Body of pancreas (tissue), 4 donors: ENCODE data around the gene FAIM. TPM values are rescaled to one million over a fixed set of nuclear protein-coding genes. Genes with fewer than 3 reads are reported as not detected.
"Not testable (repeated sequence)": the region's sequence is repeated elsewhere in the genome, so short reads cannot be mapped to it uniquely, and the experiment has no call there.

ENCODE experiments used
- ATAC-seq: fragments of 150-250 bp; one replicate; pipeline ENCODE4 v1.9.1; 2016
- DNase-seq, 4 donors: peaks; one replicate each; pipeline ENCODE4 v3.0.0-alpha.2; 2019
- H3K27ac ChIP-seq, 4 donors: fragments of 200-600 bp; sonication (generic); 1 replicate in 3 of 4; 2 replicates in 1 of 4; pipeline versions ENCODE4 v1.5.1 to v1.6.1; 2016 to 2019; ENCODE audit warnings: mild to moderate bottlenecking in 1 of 4, mixed read lengths in 1 of 4, moderate library complexity in 1 of 4
- H3K27me3 ChIP-seq, 2 donors: fragments of 200-600 bp; sonication (generic); one replicate each; pipeline ENCODE4 v1.6.0; 2016; ENCODE audit warnings: mild to moderate bottlenecking in 1 of 2
- H3K36me3 ChIP-seq, 2 donors: fragments of 200-600 bp; sonication (generic); replicated peaks in 1 of 2; 2 replicates each; pipeline ENCODE4 v1.5.1; 2016; ENCODE audit warnings: low read depth in 2 of 2; ENCODE audit not compliant: insufficient read depth in 1 of 2
- H3K4me1 ChIP-seq: fragments of 200-600 bp; sonication (generic); one replicate; pipeline ENCODE4 v1.6.0; 2016
- H3K4me3 ChIP-seq, 2 donors: fragments of 200-600 bp; sonication (generic); 1 replicate in 1 of 2; 2 replicates in 1 of 2; pipeline ENCODE4 v1.5.1; 2016 to 2019
- H3K9me3 ChIP-seq, 3 donors: fragments of 200-600 bp; sonication (generic); 1 replicate in 2 of 3; 2 replicates in 1 of 3; pipeline ENCODE4 v1.5.1; 2016
- POLR2A ChIP-seq, 3 donors: fragments of 450-650 bp; IDR thresholded peaks; one replicate each; pipeline ENCODE4 v1.6.1; 2016; ENCODE audit warnings: antibody characterized with exemption in 3 of 3, mild to moderate bottlenecking in 2 of 3
- WGBS, 2 donors: methylation state at CpG; one replicate each; pipeline ENCODE4 v1.1.5; 2017; 5-methylcytosine and 5-hydroxymethylcytosine counted together
- intact Hi-C: fragments of 100-400 bp; cut with DNase I; formaldehyde crosslinking; loops from one replicate; pipeline ENCODE4 v1.15.1; 2023
- total RNA-seq, 2 donors: library from RNA; depleted of rRNA; stranded (reverse); fragments of >200 nt; gene quantifications; one replicate each; pipeline ENCODE4 v1.1.0, GENCODE V29; 2016
- TF ChIP-seq, protein P1 (sequence below), 7 experiments: fragments of 450-650 bp in 4 of 7; fragments of 200-600 bp in 3 of 7; sonication (generic) in 3 of 7; IDR thresholded peaks; one replicate each; pipeline ENCODE4 v1.5.1; 2016 to 2019; ENCODE audit warnings: antibody characterized with exemption in 7 of 7

The FAIM gene, protein sequence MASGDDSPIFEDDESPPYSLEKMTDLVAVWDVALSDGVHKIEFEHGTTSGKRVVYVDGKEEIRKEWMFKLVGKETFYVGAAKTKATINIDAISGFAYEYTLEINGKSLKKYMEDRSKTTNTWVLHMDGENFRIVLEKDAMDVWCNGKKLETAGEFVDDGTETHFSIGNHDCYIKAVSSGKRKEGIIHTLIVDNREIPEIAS
- 10 to 100 TPM; 29.3 to 34.0 TPM for total RNA-seq

DNA sequence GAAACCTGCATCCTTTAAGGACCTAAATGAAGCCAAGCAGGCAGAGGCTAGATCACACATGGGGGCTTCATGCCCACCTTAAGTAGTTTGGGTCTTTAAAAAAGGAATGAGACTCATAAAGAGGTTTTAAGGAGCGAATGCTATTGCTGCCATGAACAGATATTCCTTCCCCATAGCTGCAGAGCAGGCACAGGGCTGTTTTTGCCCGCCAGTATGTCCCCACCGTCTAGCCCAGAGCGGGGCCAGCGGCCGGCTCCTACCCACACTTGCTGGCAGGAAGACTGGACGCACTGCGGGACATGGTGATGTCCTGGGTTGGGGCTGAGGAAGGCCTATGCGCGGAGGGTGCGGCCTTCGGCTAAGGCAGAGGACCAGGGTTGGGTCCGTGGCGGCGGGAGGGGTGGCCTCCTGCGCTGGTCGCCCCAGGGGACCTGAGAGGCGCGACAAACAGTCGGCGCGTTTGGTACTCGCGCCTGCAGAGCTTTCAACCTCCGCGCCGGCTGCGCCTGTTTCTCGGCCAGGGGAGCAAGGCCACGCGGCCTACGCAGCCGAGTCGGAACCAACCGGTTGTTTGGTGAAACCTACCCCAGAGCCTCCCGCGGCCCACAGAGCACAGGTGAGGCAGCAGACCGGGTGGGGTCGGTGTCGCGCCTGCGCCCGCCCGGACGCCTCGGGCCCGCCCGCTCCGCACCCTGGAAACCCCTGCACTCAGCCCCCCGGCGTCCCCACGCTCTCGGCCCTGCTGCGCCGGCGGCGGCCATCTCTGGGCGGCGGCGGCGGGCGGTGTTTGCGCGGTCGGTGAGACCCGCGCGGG, at the start of gene FAIM:
TSS of gene FAIM (plus strand) at position 450 of the 814 bp plus-strand sequence. CDS start 10,956 bp downstream, outside the sequence.
- 1 to 9% methylated on average over 6 to 66 of the region's 68 CpGs for WGBS, 2 donors
- intact Hi-C loops: no loop called here

DNA sequence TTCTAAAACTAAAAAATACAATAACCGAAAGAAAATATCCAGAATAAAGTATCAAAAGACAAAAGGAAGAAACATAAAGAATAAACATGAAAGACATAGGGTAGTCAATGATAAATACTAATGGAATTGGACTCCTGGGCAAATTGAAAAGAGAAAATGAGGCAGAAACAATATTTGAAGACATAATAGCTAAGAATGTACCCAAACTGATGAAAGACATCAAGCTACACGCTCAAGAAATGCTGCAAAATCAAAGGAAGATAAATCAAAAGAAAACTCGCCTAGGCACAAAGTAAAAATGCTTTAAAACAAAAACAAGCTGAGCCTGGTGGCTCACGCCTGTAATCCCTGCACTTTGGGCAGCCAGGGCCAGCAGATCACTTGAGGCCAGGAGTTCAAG, 49.4 kb upstream of the FAIM start:
- no peak for ATAC-seq
- Histone ChIP-seq H3K9me3 (peaks cover 0 to 25% (median 0%) of the 10 kb centered on the region in 3 donors), H3K4me3 (no peak overlapping the region), H3K27ac (no peak overlapping the region), H3K36me3 (peaks cover 3% of the 10 kb centered on the region in 2 donors), H3K27me3 (no peaks in the 10 kb centered on the region), H3K4me1 (no peaks in the 10 kb centered on the region)
- no peak for DNase-seq
- WGBS, 2 donors: 87 to 98% methylated on average over 4 of the region's 4 CpGs
- intact Hi-C loops: no loop called here
- TF ChIP-seq POLR2A (IDR thresholded peaks at IDR 0.05): no peak
- TF ChIP-seq, protein P1, sequence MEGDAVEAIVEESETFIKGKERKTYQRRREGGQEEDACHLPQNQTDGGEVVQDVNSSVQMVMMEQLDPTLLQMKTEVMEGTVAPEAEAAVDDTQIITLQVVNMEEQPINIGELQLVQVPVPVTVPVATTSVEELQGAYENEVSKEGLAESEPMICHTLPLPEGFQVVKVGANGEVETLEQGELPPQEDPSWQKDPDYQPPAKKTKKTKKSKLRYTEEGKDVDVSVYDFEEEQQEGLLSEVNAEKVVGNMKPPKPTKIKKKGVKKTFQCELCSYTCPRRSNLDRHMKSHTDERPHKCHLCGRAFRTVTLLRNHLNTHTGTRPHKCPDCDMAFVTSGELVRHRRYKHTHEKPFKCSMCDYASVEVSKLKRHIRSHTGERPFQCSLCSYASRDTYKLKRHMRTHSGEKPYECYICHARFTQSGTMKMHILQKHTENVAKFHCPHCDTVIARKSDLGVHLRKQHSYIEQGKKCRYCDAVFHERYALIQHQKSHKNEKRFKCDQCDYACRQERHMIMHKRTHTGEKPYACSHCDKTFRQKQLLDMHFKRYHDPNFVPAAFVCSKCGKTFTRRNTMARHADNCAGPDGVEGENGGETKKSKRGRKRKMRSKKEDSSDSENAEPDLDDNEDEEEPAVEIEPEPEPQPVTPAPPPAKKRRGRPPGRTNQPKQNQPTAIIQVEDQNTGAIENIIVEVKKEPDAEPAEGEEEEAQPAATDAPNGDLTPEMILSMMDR (IDR thresholded peaks at IDR 0.05): no peak

More for the DNA sequence above, at the start of gene FAIM:
- Histone ChIP-seq H3K27me3 (no peaks in the 10 kb centered on the region), H3K4me1 (peaks cover 39% of the 10 kb centered on the region), H3K36me3 (no peaks in the 10 kb centered on the region), H3K4me3 (peak within 1 kb of the TSS; percentile 55 to 70), H3K27ac (peak within 1 kb of the TSS; percentile 96 to 99 (median 97)), H3K9me3 (no peaks in the 10 kb centered on the region)
- peak; percentile 77 for ATAC-seq
- TF ChIP-seq, protein P1 (IDR thresholded peaks at IDR 0.05): no peak
- TF ChIP-seq POLR2A (IDR thresholded peaks at IDR 0.05): peak; percentile 69 to 84 (median 80)
- peak; percentile 78 to 82 (median 80) for DNase-seq

DNA sequence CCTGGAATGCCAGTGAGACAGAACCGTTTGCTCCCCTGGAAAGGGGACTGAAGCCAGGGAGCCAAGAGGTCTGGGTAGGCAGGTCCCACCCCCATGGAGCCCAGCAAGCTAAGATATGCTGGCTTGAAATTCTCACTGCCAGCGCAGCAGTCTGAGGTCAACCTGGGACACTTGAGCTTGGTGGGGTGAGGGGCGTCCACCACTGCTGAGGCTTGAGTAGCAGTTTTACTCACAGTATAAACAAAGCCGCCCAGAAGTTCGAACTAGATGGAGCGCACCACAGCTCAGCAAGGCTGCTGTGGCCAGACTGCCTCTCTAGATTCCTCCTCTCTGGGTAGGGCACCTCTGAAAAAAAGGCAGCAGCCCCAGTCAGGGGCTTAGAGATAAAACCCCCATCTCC, 48.1 kb upstream of the FAIM start:
- Histone ChIP-seq H3K4me3 (no peak overlapping the region), H3K36me3 (peaks cover 3% of the 10 kb centered on the region in 2 donors), H3K9me3 (peaks cover 0 to 25% (median 0%) of the 10 kb centered on the region in 3 donors), H3K27ac (no peak overlapping the region), H3K4me1 (no peaks in the 10 kb centered on the region), H3K27me3 (no peaks in the 10 kb centered on the region)
- ATAC-seq (no peak), DNase-seq (no peak)
- 99 to 100% methylated on average over 1 to 6 of the region's 6 CpGs for WGBS, 2 donors
- TF ChIP-seq, protein P1 (IDR thresholded peaks at IDR 0.05): no peak
- TF ChIP-seq POLR2A (IDR thresholded peaks at IDR 0.05): no peak
- intact Hi-C loops: no loop called here

DNA sequence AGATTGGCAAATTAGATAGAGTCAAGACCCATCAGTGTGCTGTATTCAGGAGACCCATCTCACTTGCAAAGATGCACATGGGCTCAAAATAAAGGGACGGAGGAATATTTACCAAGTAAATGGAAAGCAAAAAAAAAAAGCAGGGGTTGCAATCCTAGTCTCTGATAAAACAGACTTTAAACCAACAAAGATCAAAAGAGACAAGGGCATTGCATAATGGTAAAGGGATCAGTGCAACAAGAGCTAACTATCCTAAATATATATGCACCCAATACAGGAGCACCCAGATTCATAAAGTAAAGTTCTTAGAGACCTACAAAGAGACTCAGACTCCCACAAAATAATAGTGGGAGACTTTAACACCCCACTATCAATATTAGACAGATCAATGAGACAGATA, 45.7 kb upstream of the FAIM start:
- H3K27ac ChIP-seq, DNase-seq, intact Hi-C loops, ATAC-seq, H3K36me3 ChIP-seq, H3K4me1 ChIP-seq, H3K27me3 ChIP-seq, H3K4me3 ChIP-seq: not testable (repeated sequence)
- 76 to 95% methylated on average over 1 of the region's 1 CpG for WGBS, 2 donors
- peaks cover 0 to 20% (median 0%) of the 10 kb centered on the region in 3 donors for H3K9me3 ChIP-seq

DNA sequence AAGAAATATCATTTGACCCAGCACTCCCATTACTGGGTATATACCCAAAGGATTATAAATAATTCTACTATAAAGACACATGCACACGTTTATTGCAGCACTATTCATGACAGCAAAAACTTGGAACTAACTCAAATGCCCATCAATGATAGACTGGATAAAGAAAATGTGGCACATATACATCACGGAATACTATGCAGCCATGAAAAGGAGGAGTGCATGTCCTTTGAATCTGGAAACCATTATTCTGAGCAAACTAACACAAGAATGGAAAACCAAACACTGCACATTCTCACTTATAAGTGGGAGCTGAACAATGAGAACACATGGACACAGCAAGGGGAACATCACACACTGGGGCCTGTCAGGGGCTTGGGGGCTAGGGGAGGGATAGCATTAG, 42.3 kb upstream of the FAIM start:
- 85 to 87% methylated on average over 2 of the region's 2 CpGs for WGBS, 2 donors
- DNase-seq, H3K4me1 ChIP-seq, intact Hi-C loops, H3K9me3 ChIP-seq, H3K27ac ChIP-seq, H3K27me3 ChIP-seq, ATAC-seq, H3K4me3 ChIP-seq, H3K36me3 ChIP-seq: not testable (repeated sequence)
